ENCODE results near the gene FBLN1.
"Not testable (repeated sequence)": the region's sequence is repeated elsewhere in the genome, so short reads cannot be mapped to it uniquely, and the experiment has no call there.

The FBLN1 gene

DNA sequence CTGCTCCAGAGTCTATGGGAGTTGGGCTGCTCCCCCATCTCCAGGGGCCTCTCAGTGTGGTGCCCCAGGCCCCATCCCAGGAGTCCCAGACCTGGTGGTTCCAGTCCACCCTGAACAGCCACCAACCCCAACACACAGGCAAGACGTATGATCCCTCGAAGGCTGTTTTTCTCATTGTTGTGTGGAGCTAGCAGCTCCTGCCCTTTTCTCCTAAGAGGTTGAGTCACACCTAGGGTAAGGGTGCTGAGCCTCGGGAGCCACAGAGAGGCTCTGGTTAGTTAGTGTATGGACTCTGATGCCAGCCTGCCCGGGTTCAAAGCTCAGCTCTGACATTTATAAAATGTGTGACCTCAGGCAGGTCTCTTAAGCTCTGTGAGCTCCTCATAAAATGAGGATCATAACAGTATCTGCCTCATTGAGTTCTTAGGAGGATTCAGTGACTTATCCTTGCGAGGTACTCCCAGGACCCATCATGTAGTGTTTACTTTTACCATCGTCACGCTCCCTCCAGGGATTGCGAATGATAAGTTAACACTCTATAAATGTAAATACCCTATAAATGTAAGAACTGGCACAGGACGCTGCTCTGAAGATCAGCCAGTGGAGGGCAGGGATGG is 47.2 kb downstream of the FBLN1 start:
- no peak for DNase-seq

DNA sequence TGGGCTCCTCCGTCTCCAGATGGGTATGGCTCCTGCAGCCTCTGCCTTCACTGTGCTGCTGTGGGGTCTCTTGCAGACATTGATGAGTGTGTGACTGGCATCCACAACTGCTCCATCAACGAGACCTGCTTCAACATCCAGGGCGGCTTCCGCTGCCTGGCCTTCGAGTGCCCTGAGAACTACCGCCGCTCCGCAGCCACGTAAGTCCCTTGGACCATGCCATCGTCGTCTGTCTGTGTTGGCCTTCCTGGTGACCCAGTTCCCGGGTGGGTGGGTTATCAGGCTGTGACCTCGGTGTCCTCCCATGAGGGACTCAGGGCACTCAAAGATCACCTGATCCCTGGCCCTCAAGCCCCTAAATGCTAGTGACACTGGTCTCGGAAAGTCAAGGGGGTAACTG is 47.7 kb downstream of the FBLN1 start:
- no peak for DNase-seq

DNA sequence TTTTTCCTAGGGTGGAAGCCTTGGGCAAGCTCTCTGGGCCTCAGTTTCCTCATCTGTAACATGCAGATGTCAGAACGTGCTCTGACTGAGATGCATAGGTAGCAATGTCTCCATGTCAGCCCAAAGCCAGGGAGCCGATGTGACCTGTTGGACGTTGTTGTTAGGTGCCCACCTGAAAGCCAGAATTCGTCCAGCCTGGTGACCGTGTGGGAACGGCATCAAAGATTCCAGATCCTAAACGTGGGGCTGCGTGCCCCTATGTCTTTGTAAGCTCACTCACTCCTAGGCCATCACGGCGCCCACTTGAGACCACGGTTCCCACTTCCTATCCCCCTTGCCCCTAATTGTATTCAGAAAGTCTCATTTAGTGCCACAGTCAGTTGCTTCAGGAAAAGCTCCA is 48.2 kb downstream of the FBLN1 start:
- DNase-seq, result no peak

DNA sequence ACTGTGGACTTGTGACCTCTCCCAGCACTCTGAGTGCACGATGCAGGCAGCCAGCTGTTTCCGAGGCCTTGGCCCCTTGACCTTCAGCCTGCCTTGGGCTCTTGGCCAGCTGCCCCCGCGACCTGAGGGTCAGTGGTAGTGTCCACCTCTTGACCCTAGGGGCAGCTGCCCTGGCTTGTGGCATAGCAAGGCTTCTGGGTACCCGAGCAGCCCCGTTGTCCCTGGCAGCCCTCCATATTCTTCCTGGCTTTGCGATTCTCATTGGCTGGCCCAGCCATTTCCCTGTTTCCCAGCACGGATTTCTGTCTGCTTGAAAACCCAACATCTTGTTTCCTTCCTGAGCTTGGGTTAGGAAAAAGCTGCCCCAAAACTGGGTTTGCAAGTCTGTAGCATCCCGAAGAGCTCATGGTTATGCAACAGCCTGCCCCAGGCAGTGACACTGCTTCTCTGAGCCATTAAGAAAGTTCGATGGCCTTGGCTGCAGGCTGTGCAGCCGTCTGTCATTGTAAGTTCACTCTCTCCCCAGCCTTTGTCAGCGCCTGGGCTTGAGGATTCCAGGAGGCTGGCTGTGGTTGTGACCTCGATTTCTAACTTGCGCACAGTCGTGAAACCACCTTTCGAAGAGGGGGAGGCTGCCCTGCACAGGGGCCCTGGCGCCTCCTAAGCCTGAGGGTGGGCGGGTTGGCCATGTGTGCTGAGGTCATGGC is 48.8 kb downstream of the FBLN1 start:
- DNase-seq, result peak; percentile 53

DNA sequence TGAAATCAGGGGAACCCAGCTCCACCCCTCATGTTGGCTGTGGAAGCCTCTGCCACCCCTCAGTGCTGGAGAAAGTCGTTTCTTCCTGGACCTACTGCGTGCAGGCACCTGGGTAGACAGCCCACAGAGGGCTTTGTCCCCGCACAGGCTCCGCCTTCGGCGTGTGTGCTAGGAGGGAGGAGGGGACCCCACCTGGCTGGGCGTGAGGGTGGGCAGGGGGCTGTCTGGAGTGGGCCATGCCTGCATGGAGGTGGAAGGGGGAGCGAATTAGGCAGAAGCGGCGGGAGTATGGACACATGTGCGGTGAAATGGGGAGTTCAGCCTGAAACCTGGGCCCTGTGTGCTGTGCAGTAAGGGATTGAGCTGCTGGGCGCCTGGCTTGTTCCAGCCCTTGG is 49.3 kb downstream of the FBLN1 start:
- no peak for DNase-seq

DNA sequence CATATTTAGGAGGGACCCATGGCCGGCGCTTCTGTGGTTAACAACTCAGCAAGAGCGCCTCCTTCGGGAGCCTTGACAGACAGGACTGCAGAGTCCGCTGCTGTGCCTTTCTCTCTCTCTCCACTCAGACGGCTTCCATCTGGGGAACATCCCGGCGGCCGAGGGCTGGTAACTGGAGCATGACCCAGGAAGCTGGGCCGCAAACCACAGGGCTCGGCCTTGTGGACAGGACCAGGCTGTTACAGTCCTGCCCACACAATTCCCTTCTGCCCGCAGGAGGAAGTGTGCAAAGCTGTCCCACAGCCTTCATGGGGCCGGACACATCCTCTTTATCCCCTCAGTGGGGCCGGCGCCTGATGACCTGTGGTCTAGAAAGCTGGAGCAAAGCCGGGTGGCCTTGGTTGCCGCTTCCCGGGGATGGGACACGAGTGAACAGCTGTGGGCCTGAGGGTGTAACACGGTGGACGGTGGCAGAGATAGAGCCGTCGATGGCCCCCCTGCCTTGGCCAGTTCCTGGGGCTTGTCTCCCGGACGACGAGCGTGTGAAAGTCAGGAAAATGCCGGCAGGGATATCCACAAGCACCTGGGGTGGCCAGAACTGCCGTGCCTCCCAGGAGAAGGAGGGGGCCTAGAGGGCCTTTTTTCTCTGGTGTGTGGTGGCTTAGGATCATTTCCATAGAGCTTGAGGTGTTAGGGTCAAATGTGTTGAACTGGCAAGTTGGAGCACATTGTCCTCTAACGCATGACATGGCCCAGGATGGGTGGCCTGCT is 50.1 kb downstream of the FBLN1 start:
- DNase-seq, result no peak

DNA sequence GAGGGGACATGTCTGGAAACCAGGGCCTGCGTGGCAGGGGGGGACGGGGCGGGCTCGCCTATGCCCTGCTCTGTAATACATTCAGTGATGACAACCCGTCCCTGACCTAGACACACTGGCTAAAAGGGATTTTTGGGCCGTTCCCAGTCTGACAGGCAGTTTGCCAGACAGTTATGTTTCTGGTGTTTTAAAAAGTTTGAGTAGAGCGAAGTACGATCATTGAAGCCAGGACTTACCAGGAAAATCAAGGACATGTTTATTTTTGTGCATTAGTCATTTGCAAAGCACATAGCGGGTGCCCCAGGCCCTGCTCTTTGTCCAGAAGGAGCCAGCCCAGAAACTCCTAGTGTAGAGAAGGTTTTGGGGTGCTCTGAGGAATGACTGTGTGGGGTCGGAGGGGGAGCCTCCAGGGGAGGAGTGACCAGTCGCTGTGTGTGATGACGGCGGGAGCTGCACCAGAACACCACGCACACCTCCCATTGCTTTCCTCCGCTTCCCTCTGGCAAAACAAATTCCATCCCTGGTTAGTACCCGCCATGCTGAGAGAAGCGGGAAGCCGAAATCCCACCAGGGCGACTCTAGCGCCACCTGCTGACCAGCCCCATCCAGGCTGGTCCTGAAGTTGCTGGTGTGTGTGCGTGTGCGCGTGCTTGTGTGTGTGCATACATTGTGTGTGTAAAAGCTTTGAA is 50.8 kb downstream of the FBLN1 start:
- peak; percentile 71 for DNase-seq

DNA sequence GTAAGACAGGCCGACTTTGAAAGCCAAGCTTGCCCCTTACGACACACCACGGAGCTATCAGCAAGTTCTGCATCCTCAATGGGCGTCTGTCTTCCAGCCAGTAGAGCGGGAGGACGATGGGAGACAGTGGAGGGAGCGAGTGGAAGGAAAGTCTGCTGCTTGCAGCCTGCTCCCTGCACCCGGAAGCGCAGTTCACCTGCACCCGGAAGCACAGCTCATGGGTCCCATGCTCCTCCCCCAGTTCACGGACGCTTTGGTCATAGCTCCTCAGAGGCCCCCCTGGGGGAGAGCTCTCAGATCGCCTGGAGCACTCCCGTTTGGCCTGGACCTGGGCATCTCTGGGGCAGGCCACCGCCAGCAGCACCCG is 51.3 kb downstream of the FBLN1 start:
- no peak for DNase-seq

DNA sequence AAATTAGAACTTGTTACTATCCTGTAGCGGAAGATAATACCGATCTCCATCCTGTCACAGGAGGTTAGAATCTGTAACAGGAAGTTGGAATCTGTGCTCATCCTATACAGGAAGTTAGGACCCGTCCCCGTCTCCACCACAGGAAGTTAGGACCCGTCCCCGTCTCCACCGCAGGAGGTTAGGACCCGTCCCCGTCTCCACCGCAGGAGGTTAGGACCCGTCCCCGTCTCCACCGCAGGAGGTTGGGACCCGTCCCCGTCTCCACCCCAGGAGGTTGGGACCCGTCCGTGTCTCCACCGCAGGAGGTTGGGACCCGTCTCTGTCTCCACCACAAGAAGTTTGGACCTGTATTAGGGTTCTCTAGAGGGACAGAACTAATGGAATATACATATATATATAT is 52.2 kb downstream of the FBLN1 start:
- DNase-seq, result no peak

DNA sequence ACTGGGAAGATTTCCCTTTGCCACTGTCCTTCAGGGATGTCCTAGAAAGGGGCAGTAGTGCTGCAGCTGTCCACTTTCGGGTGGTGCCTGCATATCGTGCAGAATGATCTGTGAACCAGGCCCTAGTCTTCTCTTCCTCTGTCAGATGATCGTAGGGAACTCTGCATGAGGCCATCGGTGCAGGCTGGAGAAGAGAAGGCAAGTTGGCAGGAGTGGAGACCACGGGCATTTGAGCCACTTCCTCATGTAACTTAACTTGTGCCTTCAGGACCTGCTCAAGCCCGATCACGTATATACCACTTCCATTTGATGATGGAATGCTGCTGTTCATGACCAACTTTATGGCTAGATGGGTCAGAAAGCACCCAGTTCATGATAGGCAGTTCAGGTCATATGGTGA is 55.2 kb downstream of the FBLN1 start:
- DNase-seq, result not testable (repeated sequence)

DNA sequence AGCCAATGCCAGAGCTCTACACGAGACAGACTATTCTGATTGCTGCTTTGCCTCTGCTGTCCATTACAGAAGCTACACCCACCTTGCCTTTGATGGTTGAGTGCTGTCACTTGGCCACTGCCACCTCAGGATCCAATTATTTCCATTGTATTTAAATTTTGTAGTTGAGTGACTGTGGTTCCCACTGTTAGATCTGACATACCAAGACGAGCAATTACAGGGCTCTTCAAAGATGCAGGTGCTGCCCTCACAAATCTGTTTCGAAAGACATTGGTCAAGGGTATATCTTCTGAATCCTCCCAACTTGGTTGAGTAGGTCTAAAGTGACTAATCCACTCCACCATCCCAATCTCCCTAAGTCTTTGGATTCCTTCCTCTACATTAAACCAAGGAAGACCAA is 57.4 kb downstream of the FBLN1 start:
- not testable (repeated sequence) for DNase-seq

DNA sequence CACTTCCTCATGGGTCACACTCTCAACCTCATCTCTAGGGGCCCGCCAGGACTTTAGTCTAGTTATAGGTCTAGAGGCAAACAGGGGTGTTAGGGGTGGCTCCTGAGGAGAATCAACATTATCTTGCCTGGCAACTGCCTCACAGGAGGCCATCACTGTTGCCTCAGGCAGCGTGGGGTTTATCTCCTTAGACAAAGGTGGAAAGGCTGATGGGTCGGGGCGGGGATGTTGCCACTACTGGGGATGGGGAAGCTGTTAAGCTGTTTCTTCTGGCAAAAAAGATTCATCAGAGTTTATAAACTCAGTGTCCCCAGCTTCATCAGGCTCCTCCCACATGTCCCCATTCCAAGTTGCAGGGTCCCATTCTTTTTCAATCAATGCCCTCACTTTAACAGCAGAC is 58.1 kb downstream of the FBLN1 start:
- not testable (repeated sequence) for DNase-seq

DNA sequence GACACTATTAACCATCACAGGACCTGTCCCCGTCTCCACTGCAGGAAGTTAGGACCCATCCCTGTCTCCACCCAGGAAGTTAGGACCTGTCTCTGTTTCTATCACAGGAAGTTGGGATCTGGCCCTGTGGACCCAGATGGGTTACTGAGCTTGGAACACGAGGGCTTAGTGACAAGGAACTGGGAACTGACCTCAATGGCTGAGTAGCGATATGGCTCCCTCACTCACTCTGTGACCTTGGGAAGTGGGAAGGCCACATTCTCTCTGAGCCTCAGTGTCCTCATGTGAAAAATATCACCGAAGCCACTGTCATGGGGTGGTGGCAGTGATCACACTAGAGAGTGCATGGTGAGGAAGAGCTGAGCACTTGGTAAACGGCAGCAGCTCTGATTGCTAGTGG is 59.4 kb downstream of the FBLN1 start:
- no peak for DNase-seq

DNA sequence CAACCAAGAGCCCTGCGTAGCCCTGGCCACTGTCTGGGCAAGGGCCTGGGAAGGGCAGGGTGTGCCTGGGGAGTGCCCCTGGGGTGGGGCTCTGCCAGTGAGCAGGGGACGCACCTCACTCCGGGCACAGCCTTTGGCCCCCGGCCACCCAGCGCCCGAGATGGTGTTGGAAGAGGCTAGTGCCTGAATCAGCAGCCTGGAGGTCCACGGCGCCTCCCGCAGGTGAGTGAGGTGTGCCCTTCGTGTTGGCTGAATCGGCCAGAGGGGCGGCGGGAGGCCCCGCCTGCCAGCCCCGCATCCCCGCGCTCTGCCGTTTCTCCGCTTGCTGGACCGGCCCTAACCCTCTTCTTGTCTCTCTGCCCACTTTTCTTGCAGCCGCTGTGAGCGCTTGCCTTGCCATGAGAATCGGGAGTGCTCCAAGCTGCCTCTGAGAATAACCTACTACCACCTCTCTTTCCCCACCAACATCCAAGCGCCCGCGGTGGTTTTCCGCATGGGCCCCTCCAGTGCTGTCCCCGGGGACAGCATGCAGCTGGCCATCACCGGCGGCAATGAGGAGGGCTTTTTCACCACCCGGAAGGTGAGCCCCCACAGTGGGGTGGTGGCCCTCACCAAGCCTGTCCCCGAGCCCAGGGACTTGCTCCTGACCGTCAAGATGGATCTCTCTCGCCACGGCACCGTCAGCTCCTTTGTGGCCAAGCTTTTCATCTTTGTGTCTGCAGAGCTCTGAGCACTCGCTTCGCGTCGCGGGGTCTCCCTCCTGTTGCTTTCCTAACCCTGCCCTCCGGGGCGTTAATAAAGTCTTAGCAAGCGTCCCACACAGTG is 60.1 kb downstream of the FBLN1 start:
- no peak for DNase-seq

DNA sequence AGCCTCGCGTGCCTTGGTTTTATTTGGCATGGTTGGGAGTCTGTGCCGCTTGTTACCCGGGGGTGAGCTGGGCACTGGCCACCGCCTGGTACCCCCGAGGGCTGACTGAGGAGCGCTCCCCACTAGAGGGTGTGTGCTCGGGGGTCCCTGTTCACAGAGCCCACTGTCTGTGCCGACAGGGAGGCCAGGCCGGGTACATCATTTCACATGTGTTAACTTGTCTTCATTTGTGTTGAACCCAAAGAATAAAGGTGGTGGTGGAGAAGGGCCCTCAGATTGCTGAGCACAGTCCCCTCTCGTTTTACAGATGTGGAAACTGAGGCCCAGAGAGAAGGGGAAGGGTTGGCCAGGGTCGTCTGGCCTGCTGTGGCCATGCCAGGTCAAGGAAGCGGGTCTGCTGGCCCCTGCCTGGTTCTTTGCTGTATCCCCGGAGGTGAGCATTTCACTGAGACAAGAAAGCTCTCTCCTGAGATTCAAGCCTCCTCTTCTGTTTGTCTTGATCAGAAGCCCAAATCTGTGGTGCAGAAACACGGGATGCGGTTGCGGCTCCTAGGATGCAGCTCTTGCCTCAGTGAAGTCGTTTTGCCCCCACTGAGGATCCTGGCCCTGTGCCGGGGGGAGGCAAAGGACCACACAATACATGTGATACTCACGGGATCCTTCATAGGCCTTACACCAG is 60.8 kb downstream of the FBLN1 start:
- no peak for DNase-seq

DNA sequence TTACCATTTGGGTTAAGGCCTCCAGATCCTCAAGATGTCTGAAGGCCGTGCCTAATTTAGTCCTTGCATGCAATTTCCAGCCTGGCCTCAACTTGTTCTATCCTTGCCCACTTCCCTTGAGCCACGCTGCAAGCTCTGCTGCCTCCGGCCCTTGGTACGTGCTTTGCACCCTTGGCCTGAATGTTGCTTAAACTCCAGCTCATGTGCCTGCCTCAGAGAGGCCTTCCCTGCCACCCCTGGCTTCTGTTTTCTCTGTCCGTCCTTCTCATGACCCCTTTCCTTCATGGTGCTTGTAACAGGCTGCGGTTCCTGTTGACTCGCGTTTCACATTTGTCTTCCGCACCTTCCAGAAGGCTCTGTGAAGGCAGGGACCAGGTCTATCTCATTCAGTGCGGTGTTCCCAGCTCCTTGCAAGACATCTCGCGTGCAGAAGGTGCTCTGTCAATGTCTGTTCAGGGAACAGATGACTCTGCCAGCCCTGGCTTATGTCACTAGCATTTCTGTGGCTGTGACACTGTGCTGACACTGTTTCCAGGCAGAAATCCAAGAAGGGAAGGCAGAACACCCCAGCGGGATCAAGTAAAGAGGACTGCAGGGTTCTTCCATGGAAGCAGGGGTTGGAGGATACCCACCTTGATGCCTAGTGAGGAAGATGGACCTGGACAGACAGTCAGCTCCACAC is 61.8 kb downstream of the FBLN1 start:
- DNase-seq, result no peak

DNA sequence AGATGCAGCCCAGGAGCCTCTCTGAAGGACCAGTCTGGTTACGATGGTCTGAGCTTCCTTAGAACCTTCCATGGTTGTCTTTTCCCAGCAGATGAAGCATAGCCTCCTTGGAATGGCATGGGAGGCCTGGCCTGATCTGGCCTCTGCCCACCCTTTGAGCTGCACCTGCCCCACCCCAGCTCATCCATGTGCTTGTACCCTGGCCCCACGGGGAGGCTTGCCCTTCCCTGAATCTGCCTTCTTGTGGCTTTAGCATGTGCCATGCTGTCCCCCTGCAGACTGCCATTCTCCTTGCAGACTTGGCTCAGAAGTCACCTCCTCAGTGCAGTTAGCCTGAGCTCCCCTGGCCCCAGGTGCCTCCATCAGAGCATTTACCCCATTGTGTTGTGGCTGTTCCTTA is 62.5 kb downstream of the FBLN1 start:
- no peak for DNase-seq

DNA sequence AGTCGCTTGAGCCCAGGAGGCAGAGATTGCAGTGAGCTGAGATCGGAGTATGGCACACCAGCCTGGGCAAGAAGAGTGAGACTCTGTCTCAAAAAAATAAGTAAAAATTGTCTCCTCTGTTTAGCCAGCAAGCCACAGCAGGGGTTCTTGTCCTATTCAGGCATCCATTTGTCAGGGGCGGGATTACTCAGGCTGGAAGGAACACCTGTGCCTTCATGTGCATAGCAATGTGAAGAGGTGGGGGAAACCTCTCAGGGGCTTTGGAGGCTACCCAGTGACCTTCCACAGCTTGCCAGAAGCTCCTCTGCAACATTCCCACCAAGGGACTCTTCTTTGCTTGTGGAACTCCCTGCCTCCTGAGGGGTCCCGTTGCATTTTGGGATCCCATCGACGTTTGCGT is 63.3 kb downstream of the FBLN1 start:
- no peak for DNase-seq

DNA sequence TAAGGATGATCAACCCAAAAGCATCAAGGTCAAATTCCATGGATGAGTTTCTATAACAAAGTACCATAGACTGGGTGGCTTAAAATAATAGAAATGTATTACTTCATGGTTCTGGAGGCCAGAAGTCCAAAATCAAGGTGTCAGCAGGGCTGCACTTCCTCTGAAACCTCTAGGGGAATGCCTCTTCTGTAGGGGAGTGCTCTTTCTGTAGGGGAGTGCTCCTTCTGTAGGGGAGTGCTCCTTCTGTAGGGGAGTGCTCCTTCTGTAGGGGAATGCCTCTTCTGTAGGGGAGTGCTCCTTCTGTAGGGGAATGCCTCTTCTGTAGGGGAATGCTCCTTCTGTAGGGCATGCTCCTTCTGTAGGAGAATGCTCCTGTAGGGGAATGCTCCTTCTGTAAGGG is 65.5 kb downstream of the FBLN1 start:
- no peak for DNase-seq

DNA sequence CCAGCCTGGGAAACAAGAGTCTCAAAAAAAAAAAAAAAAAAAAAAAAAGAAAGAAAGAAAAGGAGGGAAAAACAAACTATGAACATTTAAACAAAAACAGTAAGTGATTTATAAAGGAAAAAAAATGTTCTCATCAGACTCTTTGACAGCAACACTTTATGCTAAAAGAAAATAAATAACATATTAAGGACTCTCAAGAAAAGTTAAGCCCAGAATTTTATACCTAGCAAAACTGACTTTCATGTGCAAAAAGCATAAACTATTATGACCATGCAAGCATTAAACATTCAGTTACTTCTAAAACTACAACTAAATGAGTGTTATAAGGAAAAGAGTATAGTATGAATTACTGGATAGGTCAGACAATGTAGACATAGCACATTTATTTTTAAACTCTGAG is 68.4 kb downstream of the FBLN1 start:
- DNase-seq, result no peak

DNA sequence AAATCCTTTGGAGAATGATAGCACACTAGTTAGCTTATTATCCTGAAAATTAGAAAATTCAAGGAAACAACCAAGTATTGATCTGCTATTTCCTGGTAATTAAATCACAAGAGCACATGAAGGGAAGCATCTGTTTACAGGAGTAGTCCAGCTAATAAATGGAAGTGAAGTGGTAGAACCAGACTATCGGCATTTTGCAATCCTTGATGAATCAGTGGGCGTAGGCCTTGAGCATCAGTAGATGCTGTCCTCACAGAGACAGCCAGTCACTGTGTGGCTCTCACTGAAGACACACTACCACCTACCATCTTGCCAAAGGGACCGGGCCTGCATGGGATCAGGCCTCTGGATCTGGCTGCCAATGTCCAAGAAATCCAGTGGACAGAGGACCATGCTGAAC is 69.8 kb downstream of the FBLN1 start:
- DNase-seq, result no peak

All from midbrain (tissue), 1 donor.